Endodermal cell (in vitro differentiated cells): ENCODE measurements around the gene SYNDIG1. TPM values are rescaled to one million over a fixed set of nuclear protein-coding genes. Genes with fewer than 3 reads are reported as not detected.

ENCODE experiments used
- DNase-seq: peaks from one replicate; pipeline ENCODE4 v3.0.0-alpha.2; 2017
- H3K27ac ChIP-seq: 2 replicates; pipeline ENCODE4 v1.5.1; 2013; ENCODE audit warnings: mild to moderate bottlenecking, low read depth, low read length, moderate library complexity
- H3K27me3 ChIP-seq: 2 replicates; pipeline ENCODE4 v1.6.1; 2013; ENCODE audit warnings: mild to moderate bottlenecking, low read length, moderate library complexity; ENCODE audit not compliant: insufficient read depth, control insufficient read depth, poor library complexity, severe bottlenecking
- H3K36me3 ChIP-seq: 2 replicates; pipeline ENCODE4 v1.7.0; 2013; ENCODE audit warnings: mild to moderate bottlenecking, low read length, moderate library complexity; ENCODE audit not compliant: control insufficient read depth, insufficient read depth
- H3K4me1 ChIP-seq: one replicate; pipeline ENCODE4 v1.7.0; 2013; ENCODE audit warnings: low read length; ENCODE audit not compliant: control insufficient read depth, insufficient read depth
- H3K4me3 ChIP-seq: 2 replicates; pipeline ENCODE4 v1.5.1; 2013; ENCODE audit warnings: mild to moderate bottlenecking, low read length, moderate library complexity
- H3K9ac ChIP-seq: 2 replicates; pipeline ENCODE4 v1.6.1; 2013; ENCODE audit warnings: mild to moderate bottlenecking, low read length, moderate library complexity; ENCODE audit not compliant: poor library complexity, severe bottlenecking; ENCODE audit errors: extremely low read depth
- H3K9me3 ChIP-seq: 2 replicates; pipeline ENCODE4 v1.6.1; 2013; ENCODE audit warnings: mild to moderate bottlenecking, low read length, moderate library complexity; ENCODE audit not compliant: control insufficient read depth
- H3K27ac Mint-ChIP-seq: 2 replicates; pipeline ENCODE4 v1.8.0; 2020; ENCODE audit warnings: mixed read lengths
- H3K27me3 Mint-ChIP-seq: 2 replicates; pipeline ENCODE4 v1.8.0; 2021; ENCODE audit warnings: mild to moderate bottlenecking, mixed read lengths; ENCODE audit not compliant: insufficient read depth
- H3K36me3 Mint-ChIP-seq: 2 replicates; pipeline ENCODE4 v1.8.0; 2020; ENCODE audit warnings: low read depth, mixed read lengths
- H3K4me1 Mint-ChIP-seq: 2 replicates; pipeline ENCODE4 v1.8.0; 2020; ENCODE audit warnings: mixed read lengths
- H3K4me3 Mint-ChIP-seq: 2 replicates; pipeline ENCODE4 v1.8.0; 2020; ENCODE audit warnings: mild to moderate bottlenecking, moderate library complexity, mixed read lengths
- H3K9me3 Mint-ChIP-seq: 2 replicates; pipeline ENCODE4 v1.8.0; 2020; ENCODE audit warnings: mild to moderate bottlenecking, mixed read lengths
- WGBS, 2 experiments: methylation state at CpG; one replicate each; pipeline versions ENCODE4 v1.1.5 to v1.1.7; 2013; ENCODE audit warnings: missing lambda C conversion rate in 2 of 2, mixed read lengths in 1 of 2; ENCODE audit not compliant: insufficient coverage in 1 of 2, insufficient read length in 1 of 2; 5-methylcytosine and 5-hydroxymethylcytosine counted together
- total RNA-seq, 2 donors: library from RNA; stranded (reverse); fragmentation: NEBNext Ultra II Directional in 1 of 2; extraction: Animal tissue kit (Norgen Biotek cat#: 25700) in 1 of 2; gene quantifications; 2 replicates in 1 of 2; 3 replicates in 1 of 2; pipeline ENCODE4 v1.2.1, GENCODE V29; 2021
- TF ChIP-seq, protein P1 (sequence below): fragments of 200-600 bp; sonication (generic); conservative IDR thresholded peaks from 2 replicates; pipeline ENCODE4 v1.5.0; 2021; ENCODE audit warnings: antibody characterized with exemption, mild to moderate bottlenecking

Gene SYNDIG1
- total RNA-seq, 2 donors from 2014 or later, result 5.5 to 6.8 TPM

GRCh38 chr20:24636626-24637025, 167.2 kb downstream of the SYNDIG1 start:
- TF ChIP-seq, protein P1, sequence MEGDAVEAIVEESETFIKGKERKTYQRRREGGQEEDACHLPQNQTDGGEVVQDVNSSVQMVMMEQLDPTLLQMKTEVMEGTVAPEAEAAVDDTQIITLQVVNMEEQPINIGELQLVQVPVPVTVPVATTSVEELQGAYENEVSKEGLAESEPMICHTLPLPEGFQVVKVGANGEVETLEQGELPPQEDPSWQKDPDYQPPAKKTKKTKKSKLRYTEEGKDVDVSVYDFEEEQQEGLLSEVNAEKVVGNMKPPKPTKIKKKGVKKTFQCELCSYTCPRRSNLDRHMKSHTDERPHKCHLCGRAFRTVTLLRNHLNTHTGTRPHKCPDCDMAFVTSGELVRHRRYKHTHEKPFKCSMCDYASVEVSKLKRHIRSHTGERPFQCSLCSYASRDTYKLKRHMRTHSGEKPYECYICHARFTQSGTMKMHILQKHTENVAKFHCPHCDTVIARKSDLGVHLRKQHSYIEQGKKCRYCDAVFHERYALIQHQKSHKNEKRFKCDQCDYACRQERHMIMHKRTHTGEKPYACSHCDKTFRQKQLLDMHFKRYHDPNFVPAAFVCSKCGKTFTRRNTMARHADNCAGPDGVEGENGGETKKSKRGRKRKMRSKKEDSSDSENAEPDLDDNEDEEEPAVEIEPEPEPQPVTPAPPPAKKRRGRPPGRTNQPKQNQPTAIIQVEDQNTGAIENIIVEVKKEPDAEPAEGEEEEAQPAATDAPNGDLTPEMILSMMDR, result no peak
- Histone ChIP-seq H3K4me1 (no peaks in the 10 kb centered on the region), H3K27me3 (no peaks in the 10 kb centered on the region), H3K9me3 (no peaks in the 10 kb centered on the region), H3K9ac (no peak overlapping the region), H3K4me3 (no peak overlapping the region), H3K27ac (no peak overlapping the region), H3K36me3 (no peaks in the 10 kb centered on the region)
- Mint-ChIP-seq H3K27me3 (peaks cover 2% of the 10 kb centered on the region), H3K36me3 (no peaks in the 10 kb centered on the region), H3K4me3 (no peak overlapping the region), H3K9me3 (no peaks in the 10 kb centered on the region), H3K27ac (no peak overlapping the region), H3K4me1 (peaks cover 29% of the 10 kb centered on the region)
- WGBS, 2 experiments, result 88% methylated on average over 1 of the region's 2 CpGs; no CpG with 5 or more reads in 1 of the 2 experiments
- no peak for DNase-seq

- WGBS, 2 experiments, result 80 to 100% methylated on average over 1 to 4 of the region's 4 CpGs
- Histone ChIP-seq H3K9me3 (no peaks in the 10 kb centered on the region), H3K4me1 (no peaks in the 10 kb centered on the region), H3K27me3 (no peaks in the 10 kb centered on the region), H3K36me3 (no peaks in the 10 kb centered on the region), H3K9ac (no peak overlapping the region), H3K4me3 (no peak overlapping the region), H3K27ac (no peak overlapping the region)
- no peak overlapping the region for H3K4me3 Mint-ChIP-seq
- peaks cover 2% of the 10 kb centered on the region for H3K27me3 Mint-ChIP-seq
- DNase-seq, result no peak
- no peak overlapping the region for H3K27ac Mint-ChIP-seq
- H3K36me3 Mint-ChIP-seq, result no peaks in the 10 kb centered on the region
- H3K4me1 Mint-ChIP-seq, result peaks cover 27% of the 10 kb centered on the region
- TF ChIP-seq, protein P1, result no peak
- no peaks in the 10 kb centered on the region for H3K9me3 Mint-ChIP-seq
These were observed 167.7 kb downstream of the SYNDIG1 start for GRCh38 chr20:24637087-24637486.

DNA sequence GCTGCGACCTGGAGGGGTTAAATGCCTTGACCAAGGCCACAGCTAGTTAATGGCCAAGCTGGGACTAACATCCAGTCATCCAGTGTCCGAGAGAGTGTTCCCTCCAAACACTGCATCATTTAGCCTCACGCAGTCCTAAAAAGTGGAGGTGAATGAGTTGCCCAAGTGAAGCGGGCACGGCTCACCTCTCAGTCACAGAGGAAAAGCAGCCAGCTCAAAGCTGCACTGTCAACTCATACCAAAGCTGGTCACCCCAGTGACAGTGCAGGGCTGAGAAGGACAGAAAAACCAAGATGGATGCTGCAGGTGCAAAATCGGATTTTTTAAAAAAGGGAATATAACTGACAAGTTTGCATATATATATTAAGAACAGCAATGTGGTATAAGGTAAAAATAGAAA, 168.5 kb downstream of the SYNDIG1 start:
- TF ChIP-seq, protein P1, result no peak
- H3K4me3 Mint-ChIP-seq, result no peak overlapping the region
- H3K9me3 Mint-ChIP-seq, result no peaks in the 10 kb centered on the region
- Histone ChIP-seq H3K9me3 (no peaks in the 10 kb centered on the region), H3K4me1 (no peaks in the 10 kb centered on the region), H3K27me3 (no peaks in the 10 kb centered on the region), H3K36me3 (no peaks in the 10 kb centered on the region), H3K9ac (no peak overlapping the region), H3K27ac (no peak overlapping the region), H3K4me3 (no peak overlapping the region)
- H3K27me3 Mint-ChIP-seq, result peaks cover 2% of the 10 kb centered on the region
- WGBS, 2 experiments, result 86 to 100% methylated on average over 2 to 6 of the region's 6 CpGs
- H3K36me3 Mint-ChIP-seq, result no peaks in the 10 kb centered on the region
- no peak overlapping the region for H3K27ac Mint-ChIP-seq
- H3K4me1 Mint-ChIP-seq, result peaks cover 20% of the 10 kb centered on the region
- DNase-seq, result no peak
